Stimulated activated CD4-positive, alpha-beta T cell treated with anti-CD3 and anti-CD28 coated beads, Interleukin-2, amount 100 ng/mL, for 48 hours (primary cell): ENCODE measurements around the gene TRNT1.
A peak's percentile ranks its signal among the peaks of the same experiment; 100 is the strongest.

Experiments used
- DNase-seq, 2 donors: peaks; one replicate each; pipeline ENCODE4 v3.0.0-alpha.2; 2020

The TRNT1 gene

DNA sequence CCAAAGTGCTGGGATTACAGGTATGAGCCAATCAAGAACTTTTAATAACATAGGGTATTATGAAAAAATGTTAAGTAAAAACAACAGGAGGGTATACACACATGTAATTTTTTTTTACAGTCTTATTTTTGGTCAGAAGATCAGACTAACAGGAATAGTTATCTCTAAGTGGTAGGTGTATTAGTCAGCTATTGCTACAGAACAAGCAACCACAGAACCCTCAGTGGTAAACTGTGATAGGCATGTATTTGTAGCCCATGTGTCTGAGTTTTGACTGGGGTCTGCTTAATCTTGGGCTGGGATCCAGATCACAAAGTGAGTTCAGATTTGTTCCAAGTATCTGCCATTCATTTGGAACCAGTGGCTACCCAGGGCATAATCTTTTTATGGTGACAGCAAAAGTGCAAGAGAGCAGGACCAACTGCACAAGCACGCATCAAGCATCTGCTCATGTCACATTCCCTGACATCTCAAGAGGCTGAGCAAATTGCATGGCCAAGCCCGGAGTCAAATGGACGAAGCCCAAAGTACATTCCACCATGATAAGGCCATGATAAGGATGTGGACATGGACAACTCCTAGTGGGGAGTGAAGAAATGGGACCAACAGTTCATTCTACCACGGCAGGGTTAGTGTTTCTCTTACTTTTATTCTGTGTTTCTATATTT, 13.6 kb upstream of the TRNT1 start:
- DNase-seq: no peak

DNA sequence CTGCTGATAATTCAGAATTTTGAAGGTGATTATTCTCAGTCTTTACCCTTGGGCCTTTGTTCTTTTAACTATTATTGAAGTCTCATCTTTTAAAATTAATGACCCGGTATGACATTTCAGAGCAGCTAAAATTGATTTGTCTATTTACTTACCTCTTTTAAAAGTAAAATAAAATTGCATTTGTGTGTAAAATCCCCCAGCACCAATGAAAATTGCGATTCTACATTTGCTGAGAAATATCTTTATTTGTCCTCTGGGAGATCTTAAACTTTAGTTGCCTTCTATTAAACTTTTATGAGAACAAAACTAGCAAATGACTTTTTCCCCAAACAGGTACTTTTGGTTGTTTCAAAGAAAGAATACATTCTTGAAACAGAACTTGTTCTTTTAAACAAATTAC, 9.1 kb upstream of the TRNT1 start:
- DNase-seq: no peak

DNA sequence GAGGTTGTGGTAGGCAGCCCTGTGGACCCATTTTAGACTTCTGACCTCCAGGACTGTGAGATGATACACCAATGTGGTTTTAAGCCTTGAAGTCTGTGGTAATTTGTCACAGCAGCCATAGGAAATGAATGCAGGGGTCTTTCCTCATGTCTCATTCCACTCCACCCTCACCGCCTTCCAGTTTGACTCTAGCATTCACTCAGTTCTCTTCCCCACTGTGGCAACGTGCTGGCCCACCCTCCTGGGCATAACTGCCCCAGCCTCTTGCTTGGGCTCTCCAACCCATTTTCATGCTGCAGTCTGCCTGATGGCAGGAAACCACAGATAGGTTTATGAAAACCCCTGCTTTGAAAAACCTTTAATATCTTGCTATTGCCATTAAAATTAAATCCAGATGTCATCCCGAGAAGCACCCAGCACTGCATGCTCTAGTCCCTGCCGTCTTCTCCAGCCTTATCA, 7.3 kb upstream of the TRNT1 start:
- DNase-seq: no peak

DNA sequence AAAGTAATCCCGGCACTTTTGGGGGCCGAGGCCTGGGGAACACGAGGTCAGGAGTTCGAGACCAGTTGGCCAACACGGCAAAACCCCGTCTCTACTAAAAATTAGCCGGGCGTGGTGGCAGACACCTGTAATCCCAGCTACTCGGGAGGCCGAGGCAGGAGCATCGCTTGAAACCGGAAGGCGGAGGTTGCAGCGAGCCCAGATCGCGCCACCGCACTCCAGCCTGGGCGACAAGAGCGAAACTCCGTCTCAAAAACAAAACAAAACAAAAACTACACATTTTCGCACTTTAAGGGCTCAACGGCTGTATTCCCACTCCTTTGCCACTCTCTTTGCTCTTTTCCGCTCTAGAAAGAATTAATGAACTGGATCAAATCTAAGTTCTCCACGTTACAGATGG, 763 bp upstream of the TRNT1 start:
- no peak for DNase-seq

DNA sequence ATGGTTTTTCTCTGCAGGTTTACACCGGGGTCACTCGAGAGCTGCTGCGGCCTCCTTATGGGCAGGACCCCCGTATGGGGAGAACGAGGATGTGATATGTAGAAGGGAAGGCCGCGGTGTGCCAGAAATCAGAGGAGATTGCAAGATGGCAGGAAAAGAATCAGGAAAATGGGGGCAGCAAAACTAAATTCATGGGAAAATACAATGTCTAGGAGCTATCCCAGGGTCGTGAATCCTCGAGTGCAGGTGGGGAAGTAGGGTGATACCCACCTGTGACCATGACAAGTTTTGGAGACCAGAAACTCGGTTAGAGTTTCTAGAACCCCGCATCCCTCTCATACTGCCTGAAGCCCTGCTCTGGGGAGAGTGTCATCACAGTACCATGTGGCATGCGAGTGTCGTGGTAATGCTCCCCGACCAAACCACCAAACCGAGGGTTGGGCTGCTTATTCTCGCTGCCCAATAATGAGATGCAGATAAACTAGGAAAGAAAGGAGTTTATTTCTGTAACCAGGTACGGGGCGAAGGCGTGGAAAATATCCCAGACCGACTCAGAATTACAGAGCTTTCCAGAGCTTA, 781 bp downstream of the TRNT1 start:
- DNase-seq: peak; percentile 34

DNA sequence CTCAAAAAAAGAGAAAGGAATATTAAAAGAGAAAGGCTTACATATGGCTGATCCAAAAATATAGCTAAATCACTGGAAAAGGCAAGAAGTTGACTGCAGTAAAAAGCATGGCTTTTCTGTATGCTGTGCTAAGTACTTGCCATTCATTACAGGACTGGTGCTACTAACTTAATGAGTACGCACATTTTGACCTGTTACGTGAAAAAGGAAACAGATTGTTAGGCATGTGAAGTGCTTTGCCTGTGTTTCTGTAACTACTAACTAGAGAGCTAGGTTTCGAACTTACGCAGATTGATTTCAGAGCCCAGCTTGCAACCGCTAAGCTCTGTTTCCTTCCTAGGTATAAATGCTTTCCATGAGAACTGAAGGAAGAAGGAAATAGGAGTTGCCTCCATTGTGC, 2.8 kb downstream of the TRNT1 start:
- no peak for DNase-seq

DNA sequence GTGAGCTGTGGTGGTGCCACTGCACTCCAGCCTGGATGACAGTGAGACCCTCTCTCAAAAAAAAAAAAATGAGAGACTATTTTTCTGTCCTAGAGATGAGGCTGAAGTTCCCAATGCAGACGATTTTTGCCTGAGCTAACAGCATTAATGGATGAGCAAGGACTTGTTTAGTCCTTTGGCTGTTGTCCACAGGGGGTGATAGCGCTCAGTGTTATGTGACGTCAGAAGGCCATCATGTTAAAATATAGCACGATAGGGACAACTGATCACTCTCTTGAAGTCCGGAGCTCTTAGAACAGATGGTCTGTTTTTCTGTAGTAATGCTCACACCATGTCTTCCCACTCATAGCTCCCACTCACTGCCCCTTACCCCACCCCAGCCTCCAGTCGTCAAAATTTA, 6.8 kb downstream of the TRNT1 start:
- DNase-seq: no peak

DNA sequence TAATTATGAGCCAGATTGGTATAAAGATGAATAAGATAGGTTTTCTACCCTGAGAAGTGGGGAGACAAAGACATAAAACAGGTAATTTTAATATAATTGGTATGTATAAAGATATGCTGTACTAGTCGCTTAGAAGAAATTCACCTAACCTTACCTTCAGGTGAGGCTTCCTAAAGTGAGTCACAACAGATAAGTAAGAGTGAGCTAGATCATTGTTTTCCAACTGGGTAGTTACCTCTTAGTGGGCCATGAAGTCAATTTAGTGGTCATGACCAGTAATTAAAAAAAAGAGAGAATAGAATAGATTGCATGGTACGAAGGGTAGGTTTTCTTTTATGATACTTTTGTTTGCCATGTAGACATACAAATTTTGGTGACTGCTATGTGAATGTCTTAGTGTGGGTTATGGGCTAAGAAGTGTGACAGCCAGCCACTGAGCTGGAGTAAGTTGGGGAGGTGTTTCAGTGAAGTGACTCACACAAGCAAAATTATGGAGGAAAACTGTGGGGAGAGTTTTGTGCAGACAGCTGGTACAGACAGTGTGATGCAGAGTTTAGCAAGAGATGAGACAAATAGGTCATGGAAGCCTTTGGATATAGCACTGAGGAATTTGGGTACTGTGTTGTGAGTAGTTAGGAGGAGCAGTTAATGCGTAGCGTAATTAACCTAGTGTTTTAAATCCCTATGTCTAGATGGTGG, 8.2 kb downstream of the TRNT1 start:
- DNase-seq: no peak

DNA sequence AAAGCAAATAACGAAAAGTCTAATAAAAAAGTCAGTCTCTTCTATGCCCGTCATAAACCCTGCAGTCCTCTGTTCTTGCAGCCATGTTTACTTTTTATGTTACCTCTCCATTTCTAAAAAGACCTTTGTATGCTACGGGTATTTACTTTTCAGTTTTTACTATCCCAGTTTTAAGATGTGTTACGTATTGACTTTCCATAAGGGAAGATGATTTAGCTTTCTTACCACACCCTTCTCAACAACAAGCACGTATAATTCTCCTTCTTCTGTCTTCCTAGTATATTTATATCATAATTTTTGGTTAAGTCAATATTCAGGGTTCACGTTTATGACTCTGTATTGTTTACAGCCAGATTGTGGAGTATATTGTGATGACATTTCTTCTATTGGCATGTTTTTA, 10.8 kb downstream of the TRNT1 start:
- no peak for DNase-seq

DNA sequence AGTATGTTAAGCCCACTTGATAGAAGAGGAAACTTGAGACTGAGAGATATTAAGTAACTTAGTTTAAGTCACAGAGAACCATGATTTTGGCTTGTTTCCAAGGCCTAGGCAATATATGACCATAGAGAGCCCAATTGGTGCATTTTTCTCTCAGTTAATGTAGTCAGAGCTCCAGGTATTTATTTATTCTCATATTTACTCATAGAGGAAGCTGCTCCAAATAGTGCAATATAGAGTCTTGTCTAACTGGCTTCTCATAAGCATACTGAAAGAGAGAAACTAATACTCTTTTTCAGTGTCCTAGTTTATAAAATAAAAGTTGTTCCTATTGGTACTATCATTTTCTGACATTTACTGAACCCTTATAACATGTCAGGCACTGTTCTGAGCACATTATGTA, 15.2 kb downstream of the TRNT1 start:
- DNase-seq: no peak

DNA sequence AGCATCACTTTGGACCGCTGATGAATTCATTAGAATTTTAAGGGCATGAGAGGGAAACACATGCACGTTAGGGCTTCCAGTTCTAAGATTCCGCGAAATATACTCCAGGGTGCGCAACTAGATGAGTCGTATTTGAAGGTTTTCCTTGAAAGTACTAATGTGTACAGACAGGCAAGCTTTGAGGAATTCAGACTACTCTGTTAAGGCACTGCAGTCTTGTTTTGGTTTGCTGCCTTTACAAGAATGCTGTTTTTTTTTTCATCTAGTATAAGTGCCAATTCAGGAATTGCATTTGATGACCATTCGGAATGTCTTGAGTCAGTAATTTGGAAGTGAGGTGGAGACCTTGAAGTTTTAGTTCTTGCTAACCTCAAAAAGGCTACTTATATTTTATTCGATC, 19.1 kb downstream of the TRNT1 start:
- no peak for DNase-seq

DNA sequence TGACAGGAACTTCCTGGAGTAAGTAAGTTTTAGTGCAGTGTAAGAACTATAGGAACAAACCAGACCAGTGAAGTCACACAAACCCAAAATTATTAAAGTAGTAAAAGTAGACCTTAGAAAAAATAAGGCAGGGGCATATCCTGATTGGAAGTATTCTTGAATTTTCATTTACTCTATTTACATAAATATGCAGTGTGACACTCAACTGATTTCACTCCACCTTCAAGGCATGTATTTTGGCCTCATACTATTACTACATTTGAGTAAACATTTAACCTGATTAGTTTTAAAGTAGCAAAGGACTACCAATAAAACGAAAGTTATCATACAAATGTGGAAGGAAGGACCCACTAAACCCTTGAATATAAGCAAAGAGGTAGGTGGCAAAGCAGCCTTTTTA, 22.8 kb downstream of the TRNT1 start:
- DNase-seq: no peak

DNA sequence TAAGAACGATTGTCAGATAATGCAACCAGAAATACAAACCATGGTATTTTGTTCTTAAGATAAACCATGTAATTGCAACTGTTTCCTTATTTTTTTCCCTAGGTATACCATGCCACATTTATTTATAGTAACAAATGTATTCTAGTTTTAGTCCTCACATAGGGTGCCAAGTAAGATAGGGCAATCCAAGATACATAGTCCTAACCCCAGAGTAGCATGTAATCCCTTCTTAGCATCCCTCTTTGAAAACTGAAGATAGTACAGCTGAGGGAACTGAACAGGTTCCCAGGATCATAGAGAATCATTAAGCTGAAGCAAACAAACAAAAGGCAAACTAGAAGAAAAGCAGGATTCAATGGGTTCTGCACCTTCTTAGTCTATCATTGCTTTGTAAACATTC, 24.8 kb downstream of the TRNT1 start:
- no peak for DNase-seq

DNA sequence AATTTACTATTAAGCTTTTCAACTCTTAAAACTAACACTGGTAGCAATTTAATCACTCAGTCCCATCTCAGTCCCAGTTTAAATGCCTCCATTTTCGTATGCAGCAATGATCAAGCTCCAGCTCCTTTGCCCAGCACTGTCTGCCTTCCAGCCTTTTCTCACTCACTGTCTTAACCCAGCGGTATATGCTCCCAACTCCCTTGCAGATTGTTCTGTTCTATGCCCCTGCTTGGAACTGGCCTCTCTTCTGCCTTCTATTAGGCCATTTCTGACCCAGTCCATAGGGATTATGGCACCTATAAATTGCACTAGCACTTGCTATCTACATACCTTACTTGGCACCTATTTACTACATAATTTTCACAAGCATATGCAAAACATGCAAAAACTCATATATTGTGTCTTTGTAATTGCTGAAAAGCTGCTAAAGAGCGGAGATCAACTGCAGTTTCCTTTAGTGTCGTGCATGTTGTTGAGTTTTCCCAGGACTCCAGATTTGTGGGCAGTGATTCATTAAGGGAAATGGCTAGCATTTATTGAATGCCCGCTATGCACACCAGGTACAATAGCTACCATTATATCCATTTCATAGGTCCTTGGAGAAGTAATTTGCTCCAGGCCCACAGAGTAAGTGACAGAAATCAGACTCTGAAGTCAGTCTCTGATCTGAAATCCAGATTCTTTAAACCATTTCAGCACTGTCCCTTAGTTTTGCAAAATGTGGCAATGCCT, 28.3 kb downstream of the TRNT1 start:
- no peak for DNase-seq

DNA sequence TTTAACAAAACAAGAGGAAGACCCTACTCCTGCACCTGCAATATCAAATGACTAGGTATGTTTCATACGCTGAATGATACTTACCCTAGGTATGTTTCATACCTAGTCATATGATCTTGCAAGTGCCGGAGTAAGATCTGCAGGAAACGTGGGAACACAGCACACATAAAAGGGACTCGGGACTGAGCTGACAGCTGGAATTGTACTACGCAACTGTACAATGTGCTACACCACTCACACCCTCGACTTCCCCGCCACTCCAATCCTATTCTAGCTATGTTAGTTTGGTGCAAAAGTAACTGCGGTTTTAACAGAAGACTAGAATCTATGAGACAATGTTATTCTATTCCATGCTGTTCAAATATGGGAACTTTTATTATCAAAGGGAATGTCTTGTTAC, 30.7 kb downstream of the TRNT1 start:
- no peak for DNase-seq

DNA sequence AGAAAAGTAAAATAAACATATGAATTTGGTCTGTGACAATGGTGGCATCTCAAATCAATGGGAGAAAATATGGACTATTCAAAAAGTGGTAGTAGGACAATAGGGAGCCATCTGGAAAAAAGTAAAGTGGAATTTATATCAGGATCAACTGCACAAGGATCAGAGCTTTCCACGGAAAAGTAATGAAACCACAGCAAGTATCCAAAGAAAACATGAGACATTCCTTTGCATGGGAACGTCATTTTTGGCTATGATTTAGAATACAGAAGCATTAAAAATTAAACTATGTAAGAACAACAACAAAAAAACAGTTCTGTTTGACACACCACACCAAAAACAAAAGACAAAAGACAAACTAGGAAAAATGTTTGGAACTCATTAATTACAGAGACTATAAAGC, 34.1 kb downstream of the TRNT1 start:
- DNase-seq: no peak

DNA sequence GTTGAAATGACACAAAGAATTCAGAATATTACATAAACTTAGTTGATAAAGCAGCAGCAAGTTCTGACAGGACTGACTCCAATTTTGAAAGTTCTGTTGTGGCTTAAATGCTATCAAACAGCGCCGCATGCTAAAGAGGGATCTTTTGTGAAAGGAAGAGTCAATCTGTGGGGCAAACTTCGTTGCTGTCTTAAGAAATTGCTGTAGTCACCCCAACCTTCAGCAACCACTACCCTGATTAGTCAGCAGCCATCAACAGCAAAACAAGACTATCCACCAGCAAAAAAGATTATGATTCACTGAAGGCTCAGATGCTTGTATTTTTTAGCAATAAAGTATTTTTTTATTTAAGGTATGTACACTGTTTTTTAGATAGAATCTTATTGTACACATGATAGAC, 38.5 kb downstream of the TRNT1 start:
- no peak for DNase-seq

DNA sequence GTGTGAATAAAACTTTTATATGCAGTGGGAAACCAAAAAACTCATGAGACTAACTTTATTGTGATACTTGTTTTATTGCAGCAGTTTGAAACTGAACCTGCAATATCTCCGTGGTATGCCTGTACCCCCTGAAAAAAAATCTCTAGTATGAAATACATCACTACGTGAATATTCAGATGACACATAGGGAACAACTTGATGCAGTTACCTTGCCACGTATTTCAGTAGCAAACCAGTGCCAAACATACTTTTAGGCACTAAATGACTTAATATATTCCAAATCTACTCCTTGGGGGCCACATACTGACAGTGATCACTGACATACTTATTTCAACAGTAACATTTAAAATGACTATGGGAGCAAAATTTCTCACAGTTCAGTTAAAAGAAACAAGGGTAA, 38.9 kb downstream of the TRNT1 start:
- DNase-seq: no peak

DNA sequence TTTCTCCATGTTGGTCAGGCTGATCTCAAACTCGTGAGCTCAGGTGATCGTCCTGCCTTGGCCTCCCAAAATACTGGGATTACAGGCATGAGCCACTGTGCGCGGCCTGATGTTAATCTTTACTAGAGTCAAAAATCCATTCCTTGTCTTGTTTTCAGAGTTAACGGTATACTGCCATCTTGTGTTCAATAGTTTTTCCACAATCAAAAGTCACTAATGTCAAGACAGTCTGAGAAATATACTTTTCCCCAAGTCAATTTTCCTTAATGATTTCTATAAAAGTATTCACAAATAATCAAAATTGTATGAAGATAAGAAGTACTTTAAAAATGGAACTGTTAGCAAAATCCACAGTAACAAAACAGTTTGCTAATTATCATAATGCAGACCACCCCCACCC, 44.3 kb downstream of the TRNT1 start:
- DNase-seq: no peak

DNA sequence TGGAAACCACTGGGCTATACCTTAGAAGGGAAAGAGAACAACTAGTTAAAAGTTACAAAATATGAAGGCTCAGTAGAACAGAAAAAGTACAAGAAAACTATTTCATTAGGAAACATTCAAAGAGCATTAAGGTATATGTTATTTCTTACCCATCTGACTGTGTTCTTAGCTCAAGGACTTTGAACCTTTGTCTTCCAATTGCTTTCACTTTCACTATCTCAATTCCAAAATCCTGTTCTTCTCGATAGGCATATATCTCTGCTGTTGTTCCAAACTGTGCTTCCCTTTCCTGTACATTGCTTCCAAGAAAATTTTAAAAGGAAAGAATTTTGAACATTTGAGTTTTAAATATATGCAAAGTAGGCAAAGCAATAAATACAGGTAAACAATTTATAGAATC, 45.9 kb downstream of the TRNT1 start:
- no peak for DNase-seq

DNA sequence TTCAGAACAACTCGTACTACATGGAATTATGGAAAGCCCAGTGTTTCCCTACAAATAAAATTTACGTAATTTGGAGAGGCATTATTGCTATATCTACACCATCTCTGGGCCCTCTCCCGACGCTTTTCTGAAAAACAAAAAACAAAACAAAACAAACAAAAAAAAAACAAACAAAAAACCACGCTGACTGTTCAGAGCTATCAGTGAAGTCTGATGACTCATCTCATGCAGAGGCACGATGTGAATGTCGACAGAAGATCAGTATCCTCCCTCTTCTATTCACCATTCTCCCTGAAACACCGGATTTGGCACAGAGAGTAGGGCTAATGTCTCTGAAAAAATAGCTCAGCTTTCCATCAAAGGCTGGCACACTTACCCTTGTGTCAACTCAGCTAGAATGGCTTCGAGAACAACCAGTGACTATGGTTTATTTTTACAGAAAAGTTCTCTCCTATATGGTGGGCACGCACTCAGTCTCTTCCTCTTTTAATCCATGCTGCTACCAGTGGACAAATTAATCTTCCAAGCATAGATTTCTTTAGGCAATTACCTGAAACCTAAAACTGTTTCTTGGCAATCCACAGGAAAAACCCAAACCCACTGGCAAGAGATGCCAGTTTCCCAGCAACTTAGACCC, 51.2 kb downstream of the TRNT1 start:
- DNase-seq: no peak

DNA sequence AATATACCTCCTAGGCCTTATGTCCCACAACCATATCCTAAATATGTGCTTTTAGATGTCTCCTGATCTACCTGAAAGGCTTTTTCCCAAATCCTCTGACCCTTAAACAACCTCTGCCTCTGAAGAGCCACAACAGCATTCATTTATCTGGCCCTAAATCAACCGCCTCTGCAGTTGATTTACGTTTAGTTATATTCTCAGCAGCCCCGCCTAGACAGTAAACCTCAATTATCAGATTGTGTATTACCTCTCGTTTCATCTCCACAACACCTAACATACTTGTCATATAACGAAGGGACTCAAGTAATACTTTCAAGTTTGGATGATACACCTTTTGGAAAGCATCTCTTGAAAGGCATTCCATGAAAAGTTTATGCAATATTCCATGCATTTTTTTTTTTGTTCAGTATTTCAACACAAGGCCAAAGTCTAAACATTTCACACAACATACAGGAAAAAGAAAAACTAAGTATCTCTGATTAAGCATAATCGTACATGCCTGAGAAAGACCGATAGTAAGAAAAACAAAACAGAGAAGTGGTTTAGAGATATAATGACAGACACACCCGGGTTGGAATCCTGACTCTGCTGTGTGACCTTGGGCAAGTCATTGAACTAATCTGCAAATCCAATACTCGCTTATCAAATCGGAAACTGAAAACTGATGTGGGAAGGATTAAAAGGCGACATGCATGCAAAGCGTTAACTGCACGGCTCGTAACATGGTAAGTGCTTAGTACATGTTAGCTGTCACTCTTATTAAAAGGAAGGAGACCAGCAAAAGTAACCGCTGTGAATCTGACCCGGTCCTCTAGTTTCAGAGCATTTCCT, 52.0 kb downstream of the TRNT1 start:
- DNase-seq: no peak
